Effector memory CD8-positive, alpha-beta T cell (primary cell): ENCODE data around the gene LRRC71.
"Not testable (repeated sequence)": the region's sequence is repeated elsewhere in the genome, so short reads cannot be mapped to it uniquely, and the experiment has no call there.

ENCODE experiments used
- ATAC-seq: fragments of 150-1000 bp; cut with Tn5 transposase; replicated peaks from 2 replicates; pipeline ENCODE4 v1.10.0; 2021; ENCODE audit warnings: mild to moderate bottlenecking, moderate library complexity
- DNase-seq, 3 experiments: peaks; one replicate each; pipeline ENCODE4 v3.0.0; 2021
- H3K27ac Mint-ChIP-seq, 2 donors: one replicate each; pipeline ENCODE4 v1.8.0; 2022; ENCODE audit warnings: mild to moderate bottlenecking in 2 of 2, mixed read lengths in 2 of 2, moderate library complexity in 2 of 2
- H3K27me3 Mint-ChIP-seq, 2 donors: one replicate each; pipeline ENCODE4 v1.8.0; 2022; ENCODE audit warnings: mixed read lengths in 2 of 2
- H3K36me3 Mint-ChIP-seq: one replicate; pipeline ENCODE4 v1.8.0; 2022; ENCODE audit warnings: mild to moderate bottlenecking, moderate library complexity, mixed read lengths; ENCODE audit not compliant: insufficient read depth
- H3K4me1 Mint-ChIP-seq, 2 donors: one replicate each; pipeline ENCODE4 v1.8.0; 2022; ENCODE audit warnings: low read depth in 2 of 2, mixed read lengths in 2 of 2
- H3K4me3 Mint-ChIP-seq, 2 donors: one replicate each; pipeline ENCODE4 v1.8.0; 2022; ENCODE audit warnings: mild to moderate bottlenecking in 2 of 2, mixed read lengths in 2 of 2, moderate library complexity in 2 of 2
- H3K9me3 Mint-ChIP-seq, 2 donors: one replicate each; pipeline ENCODE4 v1.8.0; 2022; ENCODE audit warnings: mixed read lengths in 2 of 2

LRRC71 gene

GRCh38 chr1:156914440-156914856 lies 6.0 kb upstream of the LRRC71 start:
- no peaks in the 10 kb centered on the region for H3K9me3 Mint-ChIP-seq
- peaks cover 3 to 4% of the 10 kb centered on the region in 2 donors for H3K4me1 Mint-ChIP-seq
- ATAC-seq (no peak), DNase-seq (no peak)
- H3K27ac Mint-ChIP-seq = no peak overlapping the region
- H3K27me3 Mint-ChIP-seq = peaks cover 57 to 90% of the 10 kb centered on the region in 2 donors
- H3K36me3 Mint-ChIP-seq = no peaks in the 10 kb centered on the region
- H3K4me3 Mint-ChIP-seq = no peak overlapping the region

- Mint-ChIP-seq H3K9me3 (no peaks in the 10 kb centered on the region), H3K4me1 (peaks cover 5 to 8% of the 10 kb centered on the region in 2 donors), H3K27me3 (peaks cover 73 to 96% of the 10 kb centered on the region in 2 donors), H3K4me3 (no peak overlapping the region), H3K36me3 (peaks cover 2% of the 10 kb centered on the region), H3K27ac (no peak overlapping the region)
- ATAC-seq (no peak), DNase-seq (no peak)
Measured at GRCh38 chr1:156921053-156921529, 659 bp downstream of the LRRC71 start.

GRCh38 chr1:156922986-156923669 lies 2.7 kb downstream of the LRRC71 start:
- Mint-ChIP-seq H3K4me3 (peak overlapping the region; percentile 44 to 48), H3K27ac (no peak overlapping the region), H3K4me1 (peaks cover 8 to 17% of the 10 kb centered on the region in 2 donors), H3K27me3 (peaks cover 82 to 99% of the 10 kb centered on the region in 2 donors), H3K9me3 (no peaks in the 10 kb centered on the region), H3K36me3 (peaks cover 2% of the 10 kb centered on the region)
- no peak for DNase-seq
- no peak for ATAC-seq

- Mint-ChIP-seq H3K27ac (no peak overlapping the region), H3K4me3 (peak overlapping the region; percentile 15 to 44), H3K9me3 (no peaks in the 10 kb centered on the region), H3K36me3 (peaks cover 2% of the 10 kb centered on the region), H3K4me1 (peaks cover 9 to 17% of the 10 kb centered on the region in 2 donors), H3K27me3 (peaks cover 83 to 99% of the 10 kb centered on the region in 2 donors)
- DNase-seq (no peak), ATAC-seq (no peak)
Measured at GRCh38 chr1:156923670-156924477, 3.4 kb downstream of the LRRC71 start.

GRCh38 chr1:156924478-156925153 lies 4.2 kb downstream of the LRRC71 start:
- no peak overlapping the region for H3K4me3 Mint-ChIP-seq
- H3K27ac Mint-ChIP-seq = no peak overlapping the region
- DNase-seq (no peak), ATAC-seq (no peak)
- peaks cover 2% of the 10 kb centered on the region for H3K36me3 Mint-ChIP-seq
- H3K4me1 Mint-ChIP-seq = peaks cover 9 to 17% of the 10 kb centered on the region in 2 donors
- H3K9me3 Mint-ChIP-seq = no peaks in the 10 kb centered on the region
- H3K27me3 Mint-ChIP-seq = peaks cover 85 to 99% of the 10 kb centered on the region in 2 donors

- DNase-seq (no peak), ATAC-seq (no peak)
- Mint-ChIP-seq H3K9me3 (no peaks in the 10 kb centered on the region), H3K4me1 (peaks cover 9 to 16% of the 10 kb centered on the region in 2 donors), H3K27ac (no peak overlapping the region), H3K36me3 (peaks cover 2% of the 10 kb centered on the region), H3K27me3 (peaks cover 85 to 100% of the 10 kb centered on the region in 2 donors), H3K4me3 (no peak overlapping the region)
Measured at GRCh38 chr1:156925154-156926010, 5.0 kb downstream of the LRRC71 start.

GRCh38 chr1:156926175-156926574 lies 5.7 kb downstream of the LRRC71 start:
- H3K4me1 Mint-ChIP-seq = peaks cover 9 to 13% of the 10 kb centered on the region in 2 donors
- no peak overlapping the region for H3K4me3 Mint-ChIP-seq
- no peaks in the 10 kb centered on the region for H3K36me3 Mint-ChIP-seq
- H3K9me3 Mint-ChIP-seq = no peaks in the 10 kb centered on the region
- H3K27ac Mint-ChIP-seq = no peak overlapping the region
- H3K27me3 Mint-ChIP-seq = peaks cover 85 to 100% of the 10 kb centered on the region in 2 donors
- ATAC-seq = peak; percentile 72
- DNase-seq = peak in 1 of 3 experiments; percentile 12

GRCh38 chr1:156926695-156927094 lies 6.3 kb downstream of the LRRC71 start:
- not testable (repeated sequence) for H3K27ac Mint-ChIP-seq, DNase-seq, ATAC-seq, H3K9me3 Mint-ChIP-seq, H3K4me3 Mint-ChIP-seq, H3K36me3 Mint-ChIP-seq
- H3K4me1 Mint-ChIP-seq = peaks cover 9 to 13% of the 10 kb centered on the region in 2 donors
- peaks cover 85 to 100% of the 10 kb centered on the region in 2 donors for H3K27me3 Mint-ChIP-seq

GRCh38 chr1:156927215-156928042 lies 7.0 kb downstream of the LRRC71 start:
- Mint-ChIP-seq H3K27me3 (peaks cover 85 to 100% of the 10 kb centered on the region in 2 donors), H3K9me3 (no peaks in the 10 kb centered on the region), H3K4me1 (peaks cover 9 to 13% of the 10 kb centered on the region in 2 donors), H3K27ac (no peak overlapping the region), H3K4me3 (peak overlapping the region; percentile 26 to 58), H3K36me3 (no peaks in the 10 kb centered on the region)
- peak; percentile 67 for ATAC-seq
- DNase-seq = peak; percentile 30 to 42 (median 34)

- peaks cover 85 to 100% of the 10 kb centered on the region in 2 donors for H3K27me3 Mint-ChIP-seq
- no peaks in the 10 kb centered on the region for H3K9me3 Mint-ChIP-seq
- peaks cover 8 to 11% of the 10 kb centered on the region in 2 donors for H3K4me1 Mint-ChIP-seq
- DNase-seq (no peak), ATAC-seq (no peak)
- no peak overlapping the region for H3K27ac Mint-ChIP-seq
- H3K36me3 Mint-ChIP-seq = no peaks in the 10 kb centered on the region
- H3K4me3 Mint-ChIP-seq = peak overlapping the region; percentile 26 to 58
Measured at GRCh38 chr1:156928043-156928602, 7.7 kb downstream of the LRRC71 start.

- H3K9me3 Mint-ChIP-seq = no peaks in the 10 kb centered on the region
- H3K4me3 Mint-ChIP-seq = no peak overlapping the region
- no peaks in the 10 kb centered on the region for H3K36me3 Mint-ChIP-seq
- H3K27ac Mint-ChIP-seq = peak overlapping the region in 1 of 2 donors; percentile 44
- peaks cover 4 to 8% of the 10 kb centered on the region in 2 donors for H3K4me1 Mint-ChIP-seq
- H3K27me3 Mint-ChIP-seq = peaks cover 87 to 98% of the 10 kb centered on the region in 2 donors
- DNase-seq (no peak), ATAC-seq (no peak)
Measured at GRCh38 chr1:156929596-156930238, 9.3 kb downstream of the LRRC71 start.
